ENCODE data around the gene PLIN5. TPM values are rescaled to one million over a fixed set of nuclear protein-coding genes. Genes with fewer than 3 reads are reported as not detected.

PLIN5 gene
- total RNA-seq, 1 donor from 2014 or later = 17.2 TPM

DNA sequence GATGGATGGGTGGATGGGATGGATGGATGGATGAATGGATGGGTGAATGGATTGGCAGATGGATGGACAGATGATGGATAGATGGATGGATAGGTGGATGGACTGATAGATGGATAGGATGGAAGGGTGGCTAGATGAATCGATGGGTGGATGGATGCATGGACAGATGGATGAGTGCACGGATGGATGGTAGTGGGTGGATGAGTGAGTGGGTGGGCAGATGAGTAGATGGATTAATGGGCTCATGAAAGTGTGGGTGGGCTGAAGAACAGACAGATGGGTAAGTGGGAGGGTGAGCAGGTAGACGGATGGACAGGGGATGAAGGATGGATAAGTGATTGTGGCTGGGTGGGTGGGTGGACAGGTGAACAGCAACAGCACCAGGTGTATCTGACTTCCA, 18.8 kb upstream of the PLIN5 start:
- intact Hi-C loops (cut with DNase I) = no loop called here
- H3K27me3 ChIP-seq = no peaks in the 10 kb centered on the region
- DNase-seq = no peak

GRCh38 chr19:4553092-4553695, 18.2 kb upstream of the PLIN5 start:
- Histone ChIP-seq H3K4me3 (no peak overlapping the region), H3K9me3 (no peaks in the 10 kb centered on the region), H3K4me1 (no peaks in the 10 kb centered on the region), H3K36me3 (peaks cover 6% of the 10 kb centered on the region), H3K27me3 (no peaks in the 10 kb centered on the region), H3K27ac (no peak overlapping the region)
- DNase-seq (no peak), ATAC-seq (no peak)
- intact Hi-C loops (cut with DNase I) = no loop called here
- TF ChIP-seq, protein P1, sequence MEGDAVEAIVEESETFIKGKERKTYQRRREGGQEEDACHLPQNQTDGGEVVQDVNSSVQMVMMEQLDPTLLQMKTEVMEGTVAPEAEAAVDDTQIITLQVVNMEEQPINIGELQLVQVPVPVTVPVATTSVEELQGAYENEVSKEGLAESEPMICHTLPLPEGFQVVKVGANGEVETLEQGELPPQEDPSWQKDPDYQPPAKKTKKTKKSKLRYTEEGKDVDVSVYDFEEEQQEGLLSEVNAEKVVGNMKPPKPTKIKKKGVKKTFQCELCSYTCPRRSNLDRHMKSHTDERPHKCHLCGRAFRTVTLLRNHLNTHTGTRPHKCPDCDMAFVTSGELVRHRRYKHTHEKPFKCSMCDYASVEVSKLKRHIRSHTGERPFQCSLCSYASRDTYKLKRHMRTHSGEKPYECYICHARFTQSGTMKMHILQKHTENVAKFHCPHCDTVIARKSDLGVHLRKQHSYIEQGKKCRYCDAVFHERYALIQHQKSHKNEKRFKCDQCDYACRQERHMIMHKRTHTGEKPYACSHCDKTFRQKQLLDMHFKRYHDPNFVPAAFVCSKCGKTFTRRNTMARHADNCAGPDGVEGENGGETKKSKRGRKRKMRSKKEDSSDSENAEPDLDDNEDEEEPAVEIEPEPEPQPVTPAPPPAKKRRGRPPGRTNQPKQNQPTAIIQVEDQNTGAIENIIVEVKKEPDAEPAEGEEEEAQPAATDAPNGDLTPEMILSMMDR (IDR thresholded peaks at IDR 0.05) = no peak

More for the DNA sequence above, 18.8 kb upstream of the PLIN5 start:
- ATAC-seq = no peak
- Histone ChIP-seq H3K27ac (no peak overlapping the region), H3K36me3 (peaks cover 6% of the 10 kb centered on the region), H3K9me3 (no peaks in the 10 kb centered on the region), H3K4me1 (no peaks in the 10 kb centered on the region), H3K4me3 (no peak overlapping the region)
- TF ChIP-seq, protein P1 (IDR thresholded peaks at IDR 0.05) = no peak

DNA sequence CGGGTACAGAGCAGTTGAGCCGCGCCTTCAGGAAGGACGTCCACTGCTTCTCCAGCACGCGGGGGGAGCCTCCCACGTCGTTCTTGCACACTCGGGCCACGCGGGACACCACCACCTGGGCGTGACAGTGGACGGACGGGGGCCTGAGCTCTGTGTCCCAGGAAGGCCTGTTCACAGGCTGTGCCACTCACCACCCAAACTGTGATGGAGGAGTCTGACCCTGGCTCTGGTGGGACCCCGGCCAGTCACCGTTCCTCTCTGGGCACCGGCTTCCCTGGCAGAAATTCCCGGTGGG, 17.4 kb upstream of the PLIN5 start:
- no peak overlapping the region for H3K4me3 ChIP-seq
- no peaks in the 10 kb centered on the region for H3K27me3 ChIP-seq
- no peaks in the 10 kb centered on the region for H3K9me3 ChIP-seq
- intact Hi-C loops (cut with DNase I) = no loop called here
- TF ChIP-seq, protein P1 (IDR thresholded peaks at IDR 0.05) = no peak
- ATAC-seq = no peak
- no peak for DNase-seq
- H3K36me3 ChIP-seq = peaks cover 6% of the 10 kb centered on the region
- H3K27ac ChIP-seq = no peak overlapping the region
- no peaks in the 10 kb centered on the region for H3K4me1 ChIP-seq

DNA sequence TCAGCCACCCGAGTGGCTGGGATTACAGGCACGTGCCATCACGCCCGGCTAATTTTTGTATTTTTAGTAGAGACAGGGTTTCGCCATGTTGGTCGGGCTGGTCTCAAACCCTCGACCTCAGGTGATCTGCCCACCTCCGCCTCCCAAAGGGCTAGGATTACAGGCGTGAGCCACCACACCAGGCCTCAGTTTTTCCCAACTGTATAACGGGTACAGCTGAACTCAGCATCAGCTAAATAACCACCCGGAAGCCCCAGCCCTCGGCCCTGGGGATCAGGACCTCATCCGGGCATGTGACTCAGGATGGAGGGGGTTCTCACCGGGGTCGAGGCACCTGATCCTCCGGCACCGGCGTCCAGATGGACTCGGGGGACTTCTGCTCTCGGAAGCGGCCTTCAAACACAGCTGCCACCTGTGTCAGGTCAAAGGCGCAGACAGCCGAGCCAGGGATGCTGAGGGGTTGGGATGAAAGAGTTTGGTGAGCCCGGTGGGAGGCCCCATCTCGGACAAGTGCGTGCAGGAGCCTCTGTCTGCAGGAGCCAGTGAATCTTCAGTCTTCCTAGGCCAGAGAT, 15.5 kb upstream of the PLIN5 start:
- intact Hi-C loops (cut with DNase I) = no loop called here
- Histone ChIP-seq H3K9me3 (no peaks in the 10 kb centered on the region), H3K27ac (no peak overlapping the region), H3K4me3 (no peak overlapping the region), H3K4me1 (no peaks in the 10 kb centered on the region), H3K27me3 (no peaks in the 10 kb centered on the region), H3K36me3 (peaks cover 6% of the 10 kb centered on the region)
- no peak for ATAC-seq
- DNase-seq = no peak
- TF ChIP-seq, protein P1 (IDR thresholded peaks at IDR 0.05) = no peak

- TF ChIP-seq, protein P1 (IDR thresholded peaks at IDR 0.05) = no peak
- ATAC-seq (no peak), DNase-seq (no peak)
- H3K27ac ChIP-seq = no peak overlapping the region
- no peaks in the 10 kb centered on the region for H3K27me3 ChIP-seq
- H3K4me1 ChIP-seq = no peaks in the 10 kb centered on the region
- peaks cover 6% of the 10 kb centered on the region for H3K36me3 ChIP-seq
- no peaks in the 10 kb centered on the region for H3K9me3 ChIP-seq
- H3K4me3 ChIP-seq = no peak overlapping the region
- intact Hi-C loops (cut with DNase I) = no loop called here
Measured at GRCh38 chr19:4550018-4550417, 15.0 kb upstream of the PLIN5 start.

DNA sequence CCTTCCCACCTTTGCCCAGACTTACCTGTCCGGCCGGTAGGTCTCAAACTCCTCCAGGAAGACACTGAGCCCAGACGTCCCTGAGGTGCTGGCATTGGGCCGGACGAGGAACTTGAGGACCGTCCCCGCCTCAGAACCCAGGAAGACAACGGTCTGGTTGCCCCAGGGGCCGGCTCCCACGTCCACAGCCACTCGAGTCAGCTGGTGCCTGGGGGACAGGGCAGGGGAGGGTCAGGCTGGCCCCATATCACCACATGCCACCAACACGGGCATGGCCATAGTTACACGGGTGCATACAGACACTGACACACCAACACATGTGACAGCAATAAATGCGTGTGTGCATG, 13.2 kb upstream of the PLIN5 start:
- Histone ChIP-seq H3K4me3 (no peak overlapping the region), H3K4me1 (no peaks in the 10 kb centered on the region), H3K27me3 (no peaks in the 10 kb centered on the region), H3K27ac (no peak overlapping the region), H3K9me3 (no peaks in the 10 kb centered on the region), H3K36me3 (peaks cover 6% of the 10 kb centered on the region)
- TF ChIP-seq, protein P1 (IDR thresholded peaks at IDR 0.05) = no peak
- DNase-seq (no peak), ATAC-seq (peak; percentile 2)
- intact Hi-C loops (cut with DNase I) = no loop called here
